Trophoblast cell (in vitro differentiated cells and primary cell): ENCODE results near the gene TP73.
A peak's percentile ranks its signal among the peaks of the same experiment; 100 is the strongest.

Experiments
- DNase-seq, 2 donors: peaks; one replicate each; pipeline ENCODE4 v3.0.0-alpha.2; 2016
- H2AFZ ChIP-seq: 2 replicates; pipeline ENCODE4 v1.6.1; 2013; ENCODE audit warnings: low read length, moderate library complexity, mild to moderate bottlenecking; ENCODE audit not compliant: insufficient read depth, poor library complexity
- H2AK5ac ChIP-seq: 2 replicates; pipeline ENCODE4 v1.6.1; 2013; ENCODE audit warnings: mild to moderate bottlenecking, low read length
- H2BK120ac ChIP-seq: 2 replicates; pipeline ENCODE4 v1.6.1; 2013; ENCODE audit warnings: low read length, mild to moderate bottlenecking, moderate library complexity; ENCODE audit not compliant: insufficient read depth, poor library complexity
- H2BK12ac ChIP-seq: 2 replicates; pipeline ENCODE4 v1.6.1; 2013; ENCODE audit warnings: mild to moderate bottlenecking, low read length, moderate library complexity
- H2BK5ac ChIP-seq: 2 replicates; pipeline ENCODE4 v1.6.1; 2013; ENCODE audit warnings: low read length, low read depth, moderate library complexity, mild to moderate bottlenecking; ENCODE audit not compliant: poor library complexity
- H3K14ac ChIP-seq: 2 replicates; pipeline ENCODE4 v1.6.1; 2013; ENCODE audit warnings: mild to moderate bottlenecking, low read length
- H3K18ac ChIP-seq: 2 replicates; pipeline ENCODE4 v1.6.1; 2013; ENCODE audit warnings: mild to moderate bottlenecking, low read length
- H3K23ac ChIP-seq: 2 replicates; pipeline ENCODE4 v1.6.1; 2013; ENCODE audit warnings: low read length
- H3K27ac ChIP-seq: 2 replicates; pipeline ENCODE4 v1.5.1; 2013; ENCODE audit warnings: low read depth, mild to moderate bottlenecking, inconsistent platforms, low read length, moderate library complexity
- H3K27me3 ChIP-seq: 2 replicates; pipeline ENCODE4 v1.6.1; 2013; ENCODE audit warnings: inconsistent platforms, mild to moderate bottlenecking, low read length, moderate library complexity; ENCODE audit not compliant: insufficient read depth
- H3K36me3 ChIP-seq, 2 experiments: 1 replicate in 1 of 2; 2 replicates in 1 of 2; pipeline ENCODE4 v1.6.1; 2013; ENCODE audit warnings: low read length in 2 of 2, mild to moderate bottlenecking in 2 of 2, moderate library complexity in 1 of 2; ENCODE audit not compliant: insufficient read depth in 2 of 2, control insufficient read depth in 1 of 2
- H3K4ac ChIP-seq: 2 replicates; pipeline ENCODE4 v1.6.1; 2013; ENCODE audit warnings: low read depth, mild to moderate bottlenecking, low read length, moderate library complexity
- H3K4me1 ChIP-seq, 2 experiments: 1 replicate in 1 of 2; 2 replicates in 1 of 2; pipeline ENCODE4 v1.6.1; 2013; ENCODE audit warnings: low read length in 2 of 2, mild to moderate bottlenecking in 2 of 2, moderate library complexity in 1 of 2; ENCODE audit not compliant: insufficient read depth in 2 of 2, control insufficient read depth in 1 of 2
- H3K4me2 ChIP-seq: 2 replicates; pipeline ENCODE4 v1.6.1; 2013; ENCODE audit warnings: inconsistent platforms, mild to moderate bottlenecking, low read length, moderate library complexity
- H3K4me3 ChIP-seq: 2 replicates; pipeline ENCODE4 v1.5.1; 2013; ENCODE audit warnings: mild to moderate bottlenecking, low read depth, low read length, inconsistent platforms
- H3K79me1 ChIP-seq: one replicate; pipeline ENCODE4 v1.6.1; 2013; ENCODE audit warnings: low read length
- H3K79me2 ChIP-seq: 2 replicates; pipeline ENCODE4 v1.6.1; 2013; ENCODE audit warnings: low read length, mild to moderate bottlenecking; ENCODE audit not compliant: control insufficient read depth, insufficient read depth, poor library complexity
- H3K9ac ChIP-seq: 2 replicates; pipeline ENCODE4 v1.6.1; 2013; ENCODE audit warnings: mild to moderate bottlenecking, low read length
- H3K9me3 ChIP-seq: 2 replicates; pipeline ENCODE4 v1.6.1; 2013; ENCODE audit warnings: low read depth, mild to moderate bottlenecking, control low read depth, inconsistent platforms, low read length; ENCODE audit not compliant: insufficient read depth
- H4K12ac ChIP-seq: 2 replicates; pipeline ENCODE4 v1.6.1; 2013; ENCODE audit warnings: low read depth, mild to moderate bottlenecking, low read length, moderate library complexity
- H4K8ac ChIP-seq: 2 replicates; pipeline ENCODE4 v1.6.1; 2013; ENCODE audit warnings: low read depth, mild to moderate bottlenecking, low read length, moderate library complexity
- H4K91ac ChIP-seq: one replicate; pipeline ENCODE4 v1.6.1; 2013; ENCODE audit warnings: low read depth, mild to moderate bottlenecking, low read length, moderate library complexity
- WGBS: extraction: QIAGEN DNeasy Blood & Tissue Kit; methylation state at CpG from one replicate; pipeline ENCODE4 v1.1.7; 2013; ENCODE audit warnings: missing lambda C conversion rate; ENCODE audit not compliant: insufficient read length, insufficient coverage; ENCODE audit errors: extremely low coverage; 5-methylcytosine and 5-hydroxymethylcytosine counted together

TP73 gene

DNA sequence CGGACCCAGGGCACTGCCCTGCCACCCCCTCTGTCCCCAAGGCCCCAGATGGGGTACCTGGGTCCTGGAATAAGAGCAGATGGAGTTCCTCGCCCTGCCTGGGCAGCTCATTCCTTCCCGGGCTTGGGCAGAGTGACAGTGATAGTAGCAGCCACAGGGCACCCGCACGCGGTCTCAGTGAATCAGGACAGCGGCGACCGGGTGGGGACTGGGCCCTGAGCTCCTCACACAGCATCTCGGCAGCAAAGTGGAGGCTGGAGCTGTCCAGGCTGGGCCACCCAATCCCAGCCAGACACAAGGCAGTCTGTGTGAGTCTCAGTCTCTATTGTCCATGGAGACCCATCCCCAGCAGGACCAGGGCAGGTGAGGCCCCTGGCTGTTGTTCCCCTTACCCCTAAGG is 62.5 kb downstream of the TP73 start:
- Histone ChIP-seq H2AFZ (no peak overlapping the region), H3K27ac (no peak overlapping the region), H3K9me3 (peaks cover 3% of the 10 kb centered on the region), H3K36me3 (no peaks in the 10 kb centered on the region), H3K23ac (no peak overlapping the region), H3K27me3 (no peaks in the 10 kb centered on the region), H3K4me1 (peaks cover 3 to 7% of the 10 kb centered on the region in 2 experiments), H2BK120ac (no peak overlapping the region), H2BK12ac (no peak overlapping the region), H3K4ac (no peak overlapping the region), H2AK5ac (no peak overlapping the region), H3K18ac (no peak overlapping the region), H4K91ac (no peak overlapping the region), H4K12ac (no peak overlapping the region), H3K14ac (no peak overlapping the region), H4K8ac (no peak overlapping the region), H3K79me1 (no peaks in the 10 kb centered on the region), H3K4me2 (no peak overlapping the region), H2BK5ac (no peak overlapping the region), H3K9ac (no peak overlapping the region), H3K4me3 (no peak overlapping the region), H3K79me2 (no peaks in the 10 kb centered on the region)
- no CpG with 5 or more reads among the region's 10 CpGs for WGBS
- DNase-seq, result peak; percentile 19 to 57

DNA sequence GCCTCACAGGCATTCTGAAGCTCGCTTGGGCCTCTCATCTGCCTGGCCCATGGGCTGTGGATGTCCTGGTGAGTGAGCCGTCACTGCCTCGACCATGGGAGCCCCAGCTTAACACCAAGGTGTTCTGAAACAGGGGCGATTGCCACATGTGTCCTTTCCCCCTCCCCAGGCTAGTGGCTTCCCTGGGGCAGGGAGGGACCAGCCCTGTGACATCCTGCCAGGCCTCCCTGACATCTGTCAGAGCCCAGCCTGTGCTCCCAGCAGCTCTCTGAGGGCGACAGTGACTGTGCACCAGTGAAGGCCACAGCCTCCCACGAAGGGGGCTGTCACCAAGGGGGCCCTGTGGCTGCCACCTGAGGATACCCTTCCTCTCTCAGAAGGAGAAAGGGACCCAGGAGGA is 64.0 kb downstream of the TP73 start:
- Histone ChIP-seq H2BK12ac (no peak overlapping the region), H2BK5ac (no peak overlapping the region), H3K9me3 (peaks cover 2% of the 10 kb centered on the region), H2AK5ac (no peak overlapping the region), H4K12ac (no peak overlapping the region), H3K27me3 (no peaks in the 10 kb centered on the region), H2BK120ac (no peak overlapping the region), H3K4ac (no peak overlapping the region), H3K4me2 (no peak overlapping the region), H3K36me3 (no peaks in the 10 kb centered on the region), H2AFZ (no peak overlapping the region), H3K9ac (no peak overlapping the region), H4K8ac (no peak overlapping the region), H3K79me2 (no peaks in the 10 kb centered on the region), H3K4me1 (peaks cover 2 to 4% of the 10 kb centered on the region in 2 experiments), H3K27ac (no peak overlapping the region), H3K79me1 (no peaks in the 10 kb centered on the region), H4K91ac (no peak overlapping the region), H3K4me3 (no peak overlapping the region), H3K14ac (no peak overlapping the region), H3K18ac (no peak overlapping the region), H3K23ac (no peak overlapping the region)
- WGBS, result no CpG with 5 or more reads among the region's 6 CpGs
- DNase-seq, result no peak

DNA sequence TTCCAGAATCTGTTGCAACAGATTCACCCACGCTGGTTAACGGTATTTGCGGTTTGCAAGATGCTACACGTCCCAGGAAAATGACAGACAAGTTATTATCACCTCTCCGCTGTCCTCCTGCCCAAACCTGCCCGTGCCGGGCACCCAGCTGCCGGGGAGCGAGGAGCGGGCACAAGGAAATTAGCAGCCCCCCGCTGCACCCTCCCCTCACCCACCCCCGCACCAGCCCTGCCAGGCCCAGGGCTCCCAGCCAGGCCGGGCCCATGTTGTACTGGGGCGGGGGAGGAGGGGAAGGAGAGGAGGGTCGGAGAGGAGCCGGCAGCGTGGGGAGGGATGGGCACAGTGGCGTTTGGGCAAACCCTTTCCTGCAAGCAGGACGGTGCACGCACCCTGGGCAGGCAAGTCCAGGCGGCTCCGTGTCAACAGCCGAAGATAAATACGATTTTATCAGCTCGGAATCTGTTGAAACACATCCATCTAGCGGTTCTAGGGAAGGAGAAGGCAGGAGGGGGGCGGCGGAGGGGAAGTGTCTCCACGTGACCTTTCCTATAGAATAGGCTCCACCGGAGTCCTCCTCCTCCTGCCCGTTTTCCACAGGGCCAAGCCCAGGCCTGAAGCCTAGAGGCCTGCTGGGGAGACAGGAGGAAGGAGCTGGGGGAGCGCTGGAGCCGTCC is 64.9 kb downstream of the TP73 start:
- no peak overlapping the region for H3K4ac ChIP-seq
- no peak overlapping the region for H2AFZ ChIP-seq
- DNase-seq, result no peak
- H3K14ac ChIP-seq, result no peak overlapping the region
- no peak overlapping the region for H3K27ac ChIP-seq
- H3K4me2 ChIP-seq, result no peak overlapping the region
- peaks cover 0 to 2% of the 10 kb centered on the region in 2 experiments for H3K4me1 ChIP-seq
- H4K91ac ChIP-seq, result no peak overlapping the region
- H4K12ac ChIP-seq, result no peak overlapping the region
- no peaks in the 10 kb centered on the region for H3K79me2 ChIP-seq
- H3K36me3 ChIP-seq, result no peaks in the 10 kb centered on the region
- no peak overlapping the region for H2BK12ac ChIP-seq
- H4K8ac ChIP-seq, result no peak overlapping the region
- H3K9me3 ChIP-seq, result peaks cover 2% of the 10 kb centered on the region
- H3K79me1 ChIP-seq, result no peaks in the 10 kb centered on the region
- H3K23ac ChIP-seq, result no peak overlapping the region
- H3K9ac ChIP-seq, result no peak overlapping the region
- H3K27me3 ChIP-seq, result no peaks in the 10 kb centered on the region
- H3K18ac ChIP-seq, result no peak overlapping the region
- H2BK120ac ChIP-seq, result no peak overlapping the region
- no peak overlapping the region for H2BK5ac ChIP-seq
- no peak overlapping the region for H2AK5ac ChIP-seq
- WGBS, result no CpG with 5 or more reads among the region's 33 CpGs
- no peak overlapping the region for H3K4me3 ChIP-seq

DNA sequence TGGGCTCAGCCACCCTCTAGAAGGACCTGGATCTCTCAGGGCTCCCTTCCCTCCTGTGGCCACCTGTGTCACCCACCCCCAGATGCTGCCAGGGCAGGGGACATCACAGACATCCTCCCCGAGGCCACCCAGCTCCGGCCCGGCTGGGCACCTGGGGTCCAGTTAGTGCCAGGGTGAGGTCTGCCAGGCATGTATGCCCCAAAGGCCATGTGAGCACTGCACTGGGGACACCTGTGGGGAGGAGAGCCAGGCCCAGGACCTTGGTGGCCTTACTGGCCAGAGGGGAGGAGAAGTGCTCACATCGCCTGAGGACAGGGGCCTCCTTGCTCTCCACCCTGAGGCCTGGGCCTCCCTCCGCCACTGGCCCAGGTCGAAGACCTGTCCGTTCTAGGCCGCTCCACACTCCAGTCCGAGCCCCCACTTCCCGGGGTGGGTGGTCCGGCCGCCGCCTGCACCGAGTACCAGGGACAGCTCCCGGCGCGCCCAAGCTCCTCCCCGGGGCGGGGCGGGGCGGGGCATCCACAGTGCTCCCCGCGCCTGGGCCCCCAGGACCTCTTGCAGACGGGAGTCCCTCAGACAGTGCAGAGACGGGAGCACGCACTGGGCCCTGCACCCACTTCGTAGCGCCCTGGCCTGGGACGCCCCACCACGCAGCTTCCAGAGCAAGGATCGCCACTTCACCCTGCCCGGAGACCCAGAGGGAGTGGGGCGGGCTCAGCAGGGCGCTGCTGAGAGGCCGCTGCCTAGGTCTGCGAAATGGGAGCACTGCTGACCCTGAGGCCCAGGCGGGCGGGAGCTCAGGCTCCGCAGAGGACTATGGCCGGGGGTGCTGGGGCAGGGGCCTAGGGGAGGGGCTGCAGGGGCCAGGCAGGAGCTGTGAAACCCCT is 65.6 kb downstream of the TP73 start:
- Histone ChIP-seq H3K23ac (no peak overlapping the region), H2AK5ac (no peak overlapping the region), H2BK5ac (no peak overlapping the region), H2BK12ac (no peak overlapping the region), H2BK120ac (no peak overlapping the region), H4K8ac (no peak overlapping the region), H3K79me1 (no peaks in the 10 kb centered on the region), H3K4me2 (no peak overlapping the region), H3K36me3 (no peaks in the 10 kb centered on the region), H3K4me3 (no peak overlapping the region), H2AFZ (no peak overlapping the region), H3K4me1 (peaks cover 0 to 2% of the 10 kb centered on the region in 2 experiments), H3K9ac (no peak overlapping the region), H3K27ac (no peak overlapping the region), H3K4ac (no peak overlapping the region), H4K12ac (no peak overlapping the region), H3K14ac (no peak overlapping the region), H3K79me2 (no peaks in the 10 kb centered on the region), H3K18ac (no peak overlapping the region), H4K91ac (no peak overlapping the region), H3K9me3 (peaks cover 2% of the 10 kb centered on the region), H3K27me3 (no peaks in the 10 kb centered on the region)
- DNase-seq, result peak in 1 of 2 donors; percentile 34
- WGBS, result no CpG with 5 or more reads among the region's 40 CpGs
